Measurements from ENCODE around the gene EML5. TPM values are rescaled to one million over a fixed set of nuclear protein-coding genes. Genes with fewer than 3 reads are reported as not detected.

The EML5 gene
- total and polyA plus RNA-seq, 2 of the 13 experiments (the other 11 are each of a cell fraction or from before 2014, with no cell fraction given), result 0.11 TPM; not detected in 1

GRCh38 chr14:88824314-88825077 is 31.7 kb upstream of the EML5 start, which contains the start of gene TTC8 (continued):
- TF ChIP-seq ZNF816 (CRISPR knock-in tag; IDR thresholded peaks at IDR 0.05; ENCODE audit: borderline replicate concordance), result peak; percentile 26; the same call in 1 of the 2 replicates
- TF ChIP-seq KAT7 (CRISPR knock-in tag; IDR thresholded peaks at IDR 0.05; ENCODE audit: borderline replicate concordance), result no peak; the same call in 1 of the 2 replicates
- TF ChIP-seq ZNF501 (CRISPR knock-in tag; IDR thresholded peaks at IDR 0.05), result peak; percentile 91
- no peak for TF ChIP-seq TBL1XR1 (IDR thresholded peaks at IDR 0.05; ENCODE audit: borderline replicate concordance, low read length, partially characterized antibody)
- TF ChIP-seq ZIK1 (CRISPR knock-in tag; IDR thresholded peaks at IDR 0.05; ENCODE audit: borderline replicate concordance, low read depth), result peak; percentile 60; the same call in 1 of the 2 replicates
- TF ChIP-seq ZNF3 (CRISPR knock-in tag; IDR thresholded peaks at IDR 0.05), result peak; percentile 64
- TF ChIP-seq ZZZ3 (CRISPR knock-in tag; IDR thresholded peaks at IDR 0.05; ENCODE audit: borderline replicate concordance), result no peak; the same call in 1 of the 2 replicates
- TF ChIP-seq ZNF362 (CRISPR knock-in tag; IDR thresholded peaks at IDR 0.05; ENCODE audit: borderline replicate concordance), result no peak; the same call in 1 of the 2 replicates
- TF ChIP-seq FOXA1 (IDR thresholded peaks at IDR 0.05), result no peak
- TF ChIP-seq FOXA1 (CRISPR knock-in tag; IDR thresholded peaks at IDR 0.05), result 0 out of 2 replicates have a peak, but pooled peaks have one; percentile 11
- TF ChIP-seq RBM39 (IDR thresholded peaks at IDR 0.05; ENCODE audit: low read depth, low read length, poor library complexity, severe bottlenecking), result no peak
- TF ChIP-seq GATAD2A (CRISPR knock-in tag; IDR thresholded peaks at IDR 0.05), result no peak; the same call in 1 of the 2 replicates
- peak; percentile 61; the same call in 1 of the 2 replicates for TF ChIP-seq BORCS8-MEF2B (CRISPR knock-in tag; IDR thresholded peaks at IDR 0.05)
- no peak for TF ChIP-seq ZNF282 (IDR thresholded peaks at IDR 0.05; ENCODE audit: partially characterized antibody)
- no peak; the same call in 1 of the 2 replicates for TF ChIP-seq MTF2 (CRISPR knock-in tag; IDR thresholded peaks at IDR 0.05; ENCODE audit: borderline replicate concordance)
- no peak for TF ChIP-seq MAFG (CRISPR knock-in tag; IDR thresholded peaks at IDR 0.05)
- TF ChIP-seq TAF1 (CRISPR knock-in tag; IDR thresholded peaks at IDR 0.05), result peak; percentile 92
- no peak; the same call in 1 of the 2 replicates for TF ChIP-seq ZNF556 (CRISPR knock-in tag; IDR thresholded peaks at IDR 0.05; ENCODE audit: borderline replicate concordance)
- TF ChIP-seq ZMYM2 (CRISPR knock-in tag; IDR thresholded peaks at IDR 0.05), result no peak
- TF ChIP-seq RERE (CRISPR knock-in tag; IDR thresholded peaks at IDR 0.05; ENCODE audit: low read depth), result 0 out of 2 replicates have a peak, but pooled peaks have one; percentile 12
- TF ChIP-seq TRIM24 (CRISPR knock-in tag; IDR thresholded peaks at IDR 0.05), result no peak
- peak; percentile 80; the same call in 1 of the 2 replicates for TF ChIP-seq ZNF33A (CRISPR knock-in tag; IDR thresholded peaks at IDR 0.05; ENCODE audit: borderline replicate concordance)
